HEK293 (cell line): Measurements from ENCODE around the gene PLCD3.
A peak's percentile ranks its signal among the peaks of the same experiment; 100 is the strongest.

Source experiments
- BCL11A ChIP-seq: fragments of 450-650 bp; formaldehyde crosslinking; IDR thresholded peaks from 2 replicates; pipeline ENCODE4 v1.5.1; 2016; ENCODE audit warnings: low read depth, missing biosample characterization, missing genetic modification characterization
- INSM2 ChIP-seq: fragments of 450-650 bp; formaldehyde crosslinking; IDR thresholded peaks from 2 replicates; pipeline ENCODE4 v1.5.1; 2016; ENCODE audit warnings: missing biosample characterization, missing genetic modification characterization
- KLF9 ChIP-seq: fragments of 450-650 bp; formaldehyde crosslinking; IDR thresholded peaks from 2 replicates; pipeline ENCODE4 v1.5.1; 2016; ENCODE audit warnings: missing biosample characterization, missing genetic modification characterization, low read depth
- MZF1 ChIP-seq: fragments of 450-650 bp; formaldehyde crosslinking; IDR thresholded peaks from 2 replicates; pipeline ENCODE4 v1.5.1; 2017; ENCODE audit warnings: missing biosample characterization, missing genetic modification characterization, borderline replicate concordance
- ZEB2 ChIP-seq: fragments of 450-650 bp; formaldehyde crosslinking; IDR thresholded peaks from 2 replicates; pipeline ENCODE4 v1.5.1; 2016; ENCODE audit warnings: missing biosample characterization, missing genetic modification characterization
- ZNF114 ChIP-seq: fragments of 450-650 bp; formaldehyde crosslinking; IDR thresholded peaks from 2 replicates; pipeline ENCODE4 v1.5.0; 2017; ENCODE audit warnings: missing biosample characterization, missing genetic modification characterization
- ZNF155 ChIP-seq: fragments of 450-650 bp; formaldehyde crosslinking; IDR thresholded peaks from 2 replicates; pipeline ENCODE4 v1.5.1; 2016; ENCODE audit warnings: missing biosample characterization, missing genetic modification characterization
- ZNF174 ChIP-seq: fragments of 450-650 bp; formaldehyde crosslinking; IDR thresholded peaks from 2 replicates; pipeline ENCODE4 v1.5.0; 2017; ENCODE audit warnings: missing biosample characterization, mild to moderate bottlenecking, missing genetic modification characterization
- ZNF214 ChIP-seq: fragments of 450-650 bp; formaldehyde crosslinking; IDR thresholded peaks from 2 replicates; pipeline ENCODE4 v1.5.1; 2017; ENCODE audit warnings: missing biosample characterization, mild to moderate bottlenecking, missing genetic modification characterization, borderline replicate concordance
- ZNF223 ChIP-seq: fragments of 450-650 bp; formaldehyde crosslinking; IDR thresholded peaks from 2 replicates; pipeline ENCODE4 v1.5.1; 2016; ENCODE audit warnings: missing biosample characterization, missing genetic modification characterization
- ZNF24 ChIP-seq: fragments of 450-650 bp; formaldehyde crosslinking; IDR thresholded peaks from 2 replicates; pipeline ENCODE4 v1.5.1; 2016; ENCODE audit warnings: missing biosample characterization, missing genetic modification characterization
- ZNF292 ChIP-seq: fragments of 450-650 bp; formaldehyde crosslinking; IDR thresholded peaks from 2 replicates; pipeline ENCODE4 v1.5.1; 2016; ENCODE audit warnings: low read depth, missing biosample characterization, missing genetic modification characterization, borderline replicate concordance
- ZNF324 ChIP-seq: fragments of 450-650 bp; formaldehyde crosslinking; IDR thresholded peaks from 2 replicates; pipeline ENCODE4 v1.5.1; 2016; ENCODE audit warnings: missing biosample characterization, missing genetic modification characterization
- ZNF335 ChIP-seq: fragments of 450-650 bp; formaldehyde crosslinking; conservative IDR thresholded peaks from 2 replicates; pipeline ENCODE4 v1.5.1; 2016; ENCODE audit warnings: missing biosample characterization, missing genetic modification characterization
- ZNF366 ChIP-seq: fragments of 450-650 bp; formaldehyde crosslinking; conservative IDR thresholded peaks from 2 replicates; pipeline ENCODE4 v1.5.1; 2016; ENCODE audit warnings: missing biosample characterization, missing genetic modification characterization
- ZNF404 ChIP-seq: fragments of 450-650 bp; formaldehyde crosslinking; IDR thresholded peaks from 2 replicates; pipeline ENCODE4 v1.5.1; 2017; ENCODE audit warnings: missing biosample characterization, missing genetic modification characterization
- ZNF426 ChIP-seq: fragments of 450-650 bp; formaldehyde crosslinking; IDR thresholded peaks from 2 replicates; pipeline ENCODE4 v1.5.1; 2017; ENCODE audit warnings: missing biosample characterization, missing genetic modification characterization, mild to moderate bottlenecking, inconsistent platforms, moderate library complexity
- ZNF530 ChIP-seq: fragments of 450-650 bp; formaldehyde crosslinking; IDR thresholded peaks from 2 replicates; pipeline ENCODE4 v1.5.1; 2016; ENCODE audit warnings: low read depth, missing biosample characterization, missing genetic modification characterization
- ZNF555 ChIP-seq: fragments of 450-650 bp; formaldehyde crosslinking; conservative IDR thresholded peaks from 2 replicates; pipeline ENCODE4 v1.5.1; 2017; ENCODE audit warnings: missing biosample characterization, mild to moderate bottlenecking, missing genetic modification characterization, inconsistent platforms
- ZNF558 ChIP-seq: fragments of 450-650 bp; formaldehyde crosslinking; IDR thresholded peaks from 2 replicates; pipeline ENCODE4 v1.5.1; 2016; ENCODE audit warnings: missing biosample characterization, missing genetic modification characterization
- ZNF571 ChIP-seq: fragments of 450-650 bp; formaldehyde crosslinking; IDR thresholded peaks from 2 replicates; pipeline ENCODE4 v1.5.0; 2017; ENCODE audit warnings: missing biosample characterization, missing genetic modification characterization
- ZNF596 ChIP-seq: fragments of 450-650 bp; IDR thresholded peaks from 2 replicates; pipeline ENCODE4 v1.5.0; 2018; ENCODE audit warnings: missing biosample characterization, mild to moderate bottlenecking, missing genetic modification characterization, moderate library complexity
- ZNF610 ChIP-seq: fragments of 450-650 bp; formaldehyde crosslinking; IDR thresholded peaks from 2 replicates; pipeline ENCODE4 v1.5.1; 2016; ENCODE audit warnings: missing biosample characterization, missing genetic modification characterization, borderline replicate concordance
- ZNF623 ChIP-seq: fragments of 450-650 bp; formaldehyde crosslinking; IDR thresholded peaks from 2 replicates; pipeline ENCODE4 v1.5.1; 2016; ENCODE audit warnings: missing biosample characterization, missing genetic modification characterization
- ZNF664 ChIP-seq: fragments of 450-650 bp; formaldehyde crosslinking; IDR thresholded peaks from 2 replicates; pipeline ENCODE4 v1.5.1; 2016; ENCODE audit warnings: missing biosample characterization, missing genetic modification characterization
- ZNF776 ChIP-seq: fragments of 450-650 bp; formaldehyde crosslinking; IDR thresholded peaks from 2 replicates; pipeline ENCODE4 v1.5.0; 2017; ENCODE audit warnings: missing biosample characterization, missing genetic modification characterization, borderline replicate concordance
- ZSCAN30 ChIP-seq: fragments of 450-650 bp; IDR thresholded peaks from 2 replicates; pipeline ENCODE4 v1.5.1; 2018; ENCODE audit warnings: missing biosample characterization, mild to moderate bottlenecking, missing genetic modification characterization, moderate library complexity
- TF ChIP-seq, protein P1 (sequence below): sonication (generic); formaldehyde crosslinking; IDR thresholded peaks from 2 replicates; pipeline ENCODE4 v1.8.1; 2022; ENCODE audit warnings: mild to moderate bottlenecking, moderate library complexity, missing genetic modification reagents
- TF ChIP-seq, protein P2 (sequence below): fragments of 450-650 bp; formaldehyde crosslinking; IDR thresholded peaks from 2 replicates; pipeline ENCODE4 v1.5.1; 2017; ENCODE audit warnings: missing biosample characterization, missing genetic modification characterization
- TF ChIP-seq, protein P3 (sequence below): fragments of 450-650 bp; formaldehyde crosslinking; IDR thresholded peaks from 2 replicates; pipeline ENCODE4 v1.5.1; 2016; ENCODE audit warnings: missing biosample characterization, missing genetic modification characterization, borderline replicate concordance
- TF ChIP-seq, protein P4 (sequence below): fragments of 450-650 bp; formaldehyde crosslinking; IDR thresholded peaks from 2 replicates; pipeline ENCODE4 v1.5.1; 2017; ENCODE audit warnings: missing biosample characterization, missing genetic modification characterization

The PLCD3 gene

GRCh38 chr17:45150911-45151809 is 18.8 kb upstream of the PLCD3 start (continued):
- TF ChIP-seq, protein P1, sequence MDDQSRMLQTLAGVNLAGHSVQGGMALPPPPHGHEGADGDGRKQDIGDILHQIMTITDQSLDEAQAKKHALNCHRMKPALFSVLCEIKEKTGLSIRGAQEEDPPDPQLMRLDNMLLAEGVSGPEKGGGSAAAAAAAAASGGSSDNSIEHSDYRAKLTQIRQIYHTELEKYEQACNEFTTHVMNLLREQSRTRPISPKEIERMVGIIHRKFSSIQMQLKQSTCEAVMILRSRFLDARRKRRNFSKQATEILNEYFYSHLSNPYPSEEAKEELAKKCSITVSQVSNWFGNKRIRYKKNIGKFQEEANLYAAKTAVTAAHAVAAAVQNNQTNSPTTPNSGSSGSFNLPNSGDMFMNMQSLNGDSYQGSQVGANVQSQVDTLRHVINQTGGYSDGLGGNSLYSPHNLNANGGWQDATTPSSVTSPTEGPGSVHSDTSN (CRISPR knock-in tag): no peak
- TF ChIP-seq, protein P2, sequence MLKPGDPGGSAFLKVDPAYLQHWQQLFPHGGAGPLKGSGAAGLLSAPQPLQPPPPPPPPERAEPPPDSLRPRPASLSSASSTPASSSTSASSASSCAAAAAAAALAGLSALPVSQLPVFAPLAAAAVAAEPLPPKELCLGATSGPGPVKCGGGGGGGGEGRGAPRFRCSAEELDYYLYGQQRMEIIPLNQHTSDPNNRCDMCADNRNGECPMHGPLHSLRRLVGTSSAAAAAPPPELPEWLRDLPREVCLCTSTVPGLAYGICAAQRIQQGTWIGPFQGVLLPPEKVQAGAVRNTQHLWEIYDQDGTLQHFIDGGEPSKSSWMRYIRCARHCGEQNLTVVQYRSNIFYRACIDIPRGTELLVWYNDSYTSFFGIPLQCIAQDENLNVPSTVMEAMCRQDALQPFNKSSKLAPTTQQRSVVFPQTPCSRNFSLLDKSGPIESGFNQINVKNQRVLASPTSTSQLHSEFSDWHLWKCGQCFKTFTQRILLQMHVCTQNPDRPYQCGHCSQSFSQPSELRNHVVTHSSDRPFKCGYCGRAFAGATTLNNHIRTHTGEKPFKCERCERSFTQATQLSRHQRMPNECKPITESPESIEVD: peak; percentile 97
- TF ChIP-seq ZNF596 (tag by site-specific recombination) (no peak), ZNF623 (no peak), ZNF366 (no peak; the same call in 1 of the 2 replicates), ZNF155 (tag by site-specific recombination) (no peak), ZNF324 (tag by site-specific recombination) (no peak), ZNF292 (tag by site-specific recombination) (no peak), ZNF530 (tag by site-specific recombination) (no peak), ZNF664 (no peak), ZNF223 (no peak), ZNF610 (no peak), ZSCAN30 (no peak), ZNF174 (tag by site-specific recombination) (no peak), MZF1 (tag by site-specific recombination) (peak; percentile 29; the same call in 1 of the 2 replicates), ZNF558 (tag by site-specific recombination) (no peak), ZNF114 (tag by site-specific recombination) (no peak), ZNF426 (no peak), BCL11A (no peak), ZNF555 (tag by site-specific recombination) (no peak), ZNF404 (tag by site-specific recombination) (no peak), ZEB2 (peak; percentile 8; the same call in 1 of the 2 replicates), ZNF214 (tag by site-specific recombination) (no peak), KLF9 (no peak), ZNF335 (tag by site-specific recombination) (no peak), ZNF776 (no peak), ZNF24 (tag by site-specific recombination) (0 out of 2 replicates have a peak, but pooled peaks have one; percentile 5), INSM2 (tag by site-specific recombination) (no peak), ZNF571 (tag by site-specific recombination) (no peak)
- TF ChIP-seq, protein P3, sequence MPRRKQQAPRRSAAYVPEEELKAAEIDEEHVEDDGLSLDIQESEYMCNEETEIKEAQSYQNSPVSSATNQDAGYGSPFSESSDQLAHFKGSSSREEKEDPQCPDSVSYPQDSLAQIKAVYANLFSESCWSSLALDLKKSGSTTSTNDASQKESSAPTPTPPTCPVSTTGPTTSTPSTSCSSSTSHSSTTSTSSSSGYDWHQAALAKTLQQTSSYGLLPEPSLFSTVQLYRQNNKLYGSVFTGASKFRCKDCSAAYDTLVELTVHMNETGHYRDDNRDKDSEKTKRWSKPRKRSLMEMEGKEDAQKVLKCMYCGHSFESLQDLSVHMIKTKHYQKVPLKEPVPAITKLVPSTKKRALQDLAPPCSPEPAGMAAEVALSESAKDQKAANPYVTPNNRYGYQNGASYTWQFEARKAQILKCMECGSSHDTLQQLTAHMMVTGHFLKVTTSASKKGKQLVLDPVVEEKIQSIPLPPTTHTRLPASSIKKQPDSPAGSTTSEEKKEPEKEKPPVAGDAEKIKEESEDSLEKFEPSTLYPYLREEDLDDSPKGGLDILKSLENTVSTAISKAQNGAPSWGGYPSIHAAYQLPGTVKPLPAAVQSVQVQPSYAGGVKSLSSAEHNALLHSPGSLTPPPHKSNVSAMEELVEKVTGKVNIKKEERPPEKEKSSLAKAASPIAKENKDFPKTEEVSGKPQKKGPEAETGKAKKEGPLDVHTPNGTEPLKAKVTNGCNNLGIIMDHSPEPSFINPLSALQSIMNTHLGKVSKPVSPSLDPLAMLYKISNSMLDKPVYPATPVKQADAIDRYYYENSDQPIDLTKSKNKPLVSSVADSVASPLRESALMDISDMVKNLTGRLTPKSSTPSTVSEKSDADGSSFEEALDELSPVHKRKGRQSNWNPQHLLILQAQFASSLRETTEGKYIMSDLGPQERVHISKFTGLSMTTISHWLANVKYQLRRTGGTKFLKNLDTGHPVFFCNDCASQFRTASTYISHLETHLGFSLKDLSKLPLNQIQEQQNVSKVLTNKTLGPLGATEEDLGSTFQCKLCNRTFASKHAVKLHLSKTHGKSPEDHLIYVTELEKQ (tag by site-specific recombination): no peak
- TF ChIP-seq, protein P4, sequence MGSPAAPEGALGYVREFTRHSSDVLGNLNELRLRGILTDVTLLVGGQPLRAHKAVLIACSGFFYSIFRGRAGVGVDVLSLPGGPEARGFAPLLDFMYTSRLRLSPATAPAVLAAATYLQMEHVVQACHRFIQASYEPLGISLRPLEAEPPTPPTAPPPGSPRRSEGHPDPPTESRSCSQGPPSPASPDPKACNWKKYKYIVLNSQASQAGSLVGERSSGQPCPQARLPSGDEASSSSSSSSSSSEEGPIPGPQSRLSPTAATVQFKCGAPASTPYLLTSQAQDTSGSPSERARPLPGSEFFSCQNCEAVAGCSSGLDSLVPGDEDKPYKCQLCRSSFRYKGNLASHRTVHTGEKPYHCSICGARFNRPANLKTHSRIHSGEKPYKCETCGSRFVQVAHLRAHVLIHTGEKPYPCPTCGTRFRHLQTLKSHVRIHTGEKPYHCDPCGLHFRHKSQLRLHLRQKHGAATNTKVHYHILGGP: no peak
